ENCODE data around the gene ATP5F1A.

Gene ATP5F1A

DNA sequence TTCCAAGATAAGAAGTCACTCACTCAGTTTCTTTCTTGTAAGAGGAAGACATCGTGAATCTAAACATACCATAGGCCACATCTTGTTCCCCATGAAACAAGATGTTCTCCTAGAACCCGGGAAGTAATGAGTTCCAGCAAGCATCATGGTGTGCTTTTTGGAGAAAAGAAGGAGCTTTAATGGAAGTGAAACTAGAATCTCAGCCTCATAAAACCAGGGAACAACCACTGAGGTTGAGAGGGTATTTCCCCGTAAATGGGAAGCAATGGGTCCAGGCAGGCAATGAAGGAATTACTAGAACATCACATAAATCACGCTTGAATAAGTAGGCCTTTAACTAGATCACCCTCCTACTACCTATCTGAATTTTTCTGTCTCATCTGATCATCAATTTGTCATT lies 66.4 kb downstream of the ATP5F1A start:
- TF ChIP-seq, protein P1, sequence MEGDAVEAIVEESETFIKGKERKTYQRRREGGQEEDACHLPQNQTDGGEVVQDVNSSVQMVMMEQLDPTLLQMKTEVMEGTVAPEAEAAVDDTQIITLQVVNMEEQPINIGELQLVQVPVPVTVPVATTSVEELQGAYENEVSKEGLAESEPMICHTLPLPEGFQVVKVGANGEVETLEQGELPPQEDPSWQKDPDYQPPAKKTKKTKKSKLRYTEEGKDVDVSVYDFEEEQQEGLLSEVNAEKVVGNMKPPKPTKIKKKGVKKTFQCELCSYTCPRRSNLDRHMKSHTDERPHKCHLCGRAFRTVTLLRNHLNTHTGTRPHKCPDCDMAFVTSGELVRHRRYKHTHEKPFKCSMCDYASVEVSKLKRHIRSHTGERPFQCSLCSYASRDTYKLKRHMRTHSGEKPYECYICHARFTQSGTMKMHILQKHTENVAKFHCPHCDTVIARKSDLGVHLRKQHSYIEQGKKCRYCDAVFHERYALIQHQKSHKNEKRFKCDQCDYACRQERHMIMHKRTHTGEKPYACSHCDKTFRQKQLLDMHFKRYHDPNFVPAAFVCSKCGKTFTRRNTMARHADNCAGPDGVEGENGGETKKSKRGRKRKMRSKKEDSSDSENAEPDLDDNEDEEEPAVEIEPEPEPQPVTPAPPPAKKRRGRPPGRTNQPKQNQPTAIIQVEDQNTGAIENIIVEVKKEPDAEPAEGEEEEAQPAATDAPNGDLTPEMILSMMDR (IDR thresholded peaks at IDR 0.05; ENCODE audit: low read depth, low read length), result no peak

More for the DNA sequence above, 66.4 kb downstream of the ATP5F1A start:
- no peak for DNase-seq (ENCODE audit: extremely low read depth, low read depth)

Measured in AG09319 (cell line).